ENCODE measurements around the gene RBM33.

DNA sequence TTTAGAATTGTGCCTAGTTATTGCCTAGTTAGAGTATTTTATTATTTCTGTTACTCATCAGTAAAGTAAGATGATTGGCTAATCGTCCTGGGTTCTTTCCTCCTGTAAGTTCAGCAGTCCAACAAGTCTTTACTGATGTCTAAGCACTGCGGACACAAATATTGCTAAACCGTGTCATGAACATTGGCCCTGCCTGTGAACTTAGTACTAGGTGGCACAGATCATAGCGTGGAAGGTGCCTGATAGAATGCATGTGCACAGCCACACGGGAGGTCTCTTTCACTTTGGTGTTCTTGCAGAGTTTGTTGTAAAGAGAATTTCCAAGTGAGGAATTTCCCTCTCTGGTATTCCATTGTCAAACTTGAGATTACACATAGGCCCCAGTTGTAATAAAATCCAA lies 38.0 kb downstream of the RBM33 start:
- TF ChIP-seq, protein P1, sequence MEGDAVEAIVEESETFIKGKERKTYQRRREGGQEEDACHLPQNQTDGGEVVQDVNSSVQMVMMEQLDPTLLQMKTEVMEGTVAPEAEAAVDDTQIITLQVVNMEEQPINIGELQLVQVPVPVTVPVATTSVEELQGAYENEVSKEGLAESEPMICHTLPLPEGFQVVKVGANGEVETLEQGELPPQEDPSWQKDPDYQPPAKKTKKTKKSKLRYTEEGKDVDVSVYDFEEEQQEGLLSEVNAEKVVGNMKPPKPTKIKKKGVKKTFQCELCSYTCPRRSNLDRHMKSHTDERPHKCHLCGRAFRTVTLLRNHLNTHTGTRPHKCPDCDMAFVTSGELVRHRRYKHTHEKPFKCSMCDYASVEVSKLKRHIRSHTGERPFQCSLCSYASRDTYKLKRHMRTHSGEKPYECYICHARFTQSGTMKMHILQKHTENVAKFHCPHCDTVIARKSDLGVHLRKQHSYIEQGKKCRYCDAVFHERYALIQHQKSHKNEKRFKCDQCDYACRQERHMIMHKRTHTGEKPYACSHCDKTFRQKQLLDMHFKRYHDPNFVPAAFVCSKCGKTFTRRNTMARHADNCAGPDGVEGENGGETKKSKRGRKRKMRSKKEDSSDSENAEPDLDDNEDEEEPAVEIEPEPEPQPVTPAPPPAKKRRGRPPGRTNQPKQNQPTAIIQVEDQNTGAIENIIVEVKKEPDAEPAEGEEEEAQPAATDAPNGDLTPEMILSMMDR (IDR thresholded peaks at IDR 0.05) = no peak
- TF ChIP-seq POLR2AphosphoS5 (IDR thresholded peaks at IDR 0.05) (no peak), EP300 (IDR thresholded peaks at IDR 0.05) (no peak)
